K562 (cell line): ENCODE data around the gene NDRG4.

Experiments used
- BHLHE40 ChIP-seq: IDR thresholded peaks from 2 replicates; pipeline ENCODE4 v1.6.1; 2011; ENCODE audit warnings: low read length, improper control_type of control experiment
- HMGN3 ChIP-seq: IDR thresholded peaks from 2 replicates; pipeline ENCODE4 v1.6.1; 2011; ENCODE audit warnings: borderline replicate concordance, low read depth, mild to moderate bottlenecking, mixed read lengths, low read length; ENCODE audit not compliant: insufficient read length; ENCODE audit errors: extremely low read depth

DNA sequence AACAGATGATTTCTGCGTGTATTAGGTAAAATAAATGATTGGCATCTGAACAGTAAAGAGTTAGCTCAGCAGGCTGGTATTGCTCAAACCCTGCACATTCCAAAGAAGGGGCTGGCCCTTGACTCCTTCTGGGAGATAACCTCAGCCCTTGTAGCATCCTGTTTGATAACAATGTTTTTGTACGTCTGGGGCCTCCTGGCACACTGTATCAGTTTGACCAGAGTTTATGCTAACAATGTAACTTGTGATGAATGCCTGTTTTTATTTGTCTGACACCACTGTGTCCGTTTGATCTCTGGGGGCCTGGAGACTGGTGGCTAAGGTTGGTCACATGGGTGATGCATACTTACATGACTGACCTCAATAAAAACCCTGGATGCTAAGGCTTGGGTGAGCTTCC is 43.8 kb upstream of the NDRG4 start:
- TF ChIP-seq HMGN3 (no peak), BHLHE40 (no peak)
